ENCODE measurements around the gene ERP29.

ERP29 gene

DNA sequence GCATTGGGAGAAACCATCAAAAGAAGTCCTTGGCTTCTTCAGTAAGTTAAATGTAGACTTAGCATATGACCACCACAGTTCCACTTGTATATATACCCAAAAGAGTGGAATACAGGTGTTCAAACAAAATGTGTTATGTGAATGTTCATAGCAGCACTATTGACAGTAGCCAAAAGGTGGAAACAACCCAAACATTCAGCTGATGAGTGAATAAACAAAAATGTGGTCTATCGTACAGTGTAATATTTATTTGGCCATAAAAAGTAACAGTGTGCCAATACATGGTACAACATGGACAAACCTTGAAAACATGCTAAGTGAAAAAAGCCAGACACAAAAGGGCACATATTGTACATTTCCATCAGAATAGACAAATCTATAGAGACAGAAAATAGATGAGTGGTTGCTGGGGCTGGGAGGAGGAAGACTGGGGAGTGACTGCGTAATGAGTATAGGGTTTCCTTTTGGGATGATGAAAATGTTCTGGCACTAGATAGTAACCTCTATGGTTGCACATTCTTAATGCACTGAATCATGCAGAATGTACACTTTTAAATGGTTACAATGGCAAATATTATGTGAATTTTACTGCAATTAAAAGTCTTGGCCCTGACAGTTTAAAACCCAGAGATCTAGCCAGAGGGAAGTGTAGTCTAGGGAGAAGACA lies 5.5 kb downstream of the ERP29 start:
- Histone ChIP-seq H3K4ac (ENCODE audit: low read length) (no peak overlapping the region), H3K4me1 (ENCODE audit: control insufficient read depth in 2 of 2, insufficient read depth in 1 of 2, low read depth in 1 of 2, low read length in 2 of 2) (peaks cover 4 to 5% of the 10 kb centered on the region in 2 donors), H3K27me3 (ENCODE audit: control insufficient read depth in 3 of 3, insufficient read depth in 3 of 3, low read depth in 1 of 3, low read length in 3 of 3) (no peaks in the 10 kb centered on the region), H2AK5ac (ENCODE audit: low read depth, low read length) (no peak overlapping the region), H2BK120ac (ENCODE audit: low read depth, low read length) (no peak overlapping the region), H3K9ac (ENCODE audit: low read depth, low read length, poor library complexity) (no peak overlapping the region), H2BK15ac (ENCODE audit: low read length) (no peak overlapping the region), H3K27ac (replicated peaks; ENCODE audit: low read length) (no peak overlapping the region), H3K79me1 (ENCODE audit: low read depth, low read length) (peaks cover 5% of the 10 kb centered on the region), H4K8ac (ENCODE audit: low read depth, low read length) (no peak overlapping the region), H2AFZ (ENCODE audit: low read length) (no peak overlapping the region), H2BK5ac (ENCODE audit: low read length) (no peak overlapping the region), H3K4me3 (ENCODE audit: low read length in 2 of 2) (no peak overlapping the region), H4K91ac (ENCODE audit: low read depth, low read length, poor library complexity) (no peak overlapping the region), H3K18ac (ENCODE audit: low read length) (no peak overlapping the region), H2BK12ac (ENCODE audit: low read length) (no peak overlapping the region), H3K14ac (ENCODE audit: low read length) (no peak overlapping the region), H3K4me2 (ENCODE audit: insufficient read depth, low read length, poor library complexity, severe bottlenecking) (no peak overlapping the region), H3K36me3 (replicated peaks in 1 of 2; ENCODE audit: control insufficient read depth in 2 of 2, insufficient read depth in 2 of 2, low read length in 2 of 2) (peaks cover 16 to 86% of the 10 kb centered on the region in 2 donors), H3K23ac (ENCODE audit: low read depth, low read length, poor library complexity) (no peak overlapping the region), H3K9me3 (replicated peaks in 1 of 2; ENCODE audit: control insufficient read depth in 2 of 2, insufficient read depth in 1 of 2, low read depth in 1 of 2, low read length in 2 of 2) (peaks cover 0 to 8% of the 10 kb centered on the region in 2 donors)
- WGBS, 2 donors (ENCODE audit: extremely low coverage in 2 of 2, insufficient read length in 2 of 2, insufficient replicate concordance in 1 of 2): no CpG with 5 or more reads among the region's 2 CpGs
- no peak for DNase-seq (ENCODE audit: low spot score)

DNA sequence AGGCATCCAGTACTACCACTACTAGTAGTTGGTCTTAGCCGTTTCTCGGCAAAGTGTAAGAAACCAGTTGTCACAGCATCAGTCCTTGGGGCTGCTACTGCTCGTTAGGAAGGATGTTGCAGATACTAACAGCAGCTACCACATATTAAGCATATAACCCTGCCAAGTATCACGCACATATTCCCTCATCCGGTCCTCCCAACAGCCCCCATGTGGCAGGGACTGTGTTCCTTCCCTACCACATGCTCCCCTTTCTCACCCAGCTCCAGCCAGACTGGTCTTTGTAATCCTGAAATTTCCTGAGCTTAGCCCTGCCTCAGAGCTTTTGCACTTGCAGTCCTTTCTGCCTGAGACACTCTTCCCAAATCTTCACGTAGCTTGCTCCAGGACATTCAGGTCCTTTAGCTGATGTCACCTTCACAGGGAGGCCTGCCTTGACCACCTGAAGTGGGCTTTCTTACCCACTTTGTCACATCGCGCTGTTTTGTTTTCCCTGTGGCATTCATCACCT lies 7.8 kb downstream of the ERP29 start:
- H4K8ac ChIP-seq (ENCODE audit: low read depth, low read length): no peak overlapping the region
- H2BK15ac ChIP-seq (ENCODE audit: low read length): no peak overlapping the region
- H3K4me3 ChIP-seq (ENCODE audit: low read length in 2 of 2): no peak overlapping the region
- H3K9ac ChIP-seq (ENCODE audit: low read depth, low read length, poor library complexity): no peak overlapping the region
- H3K27ac ChIP-seq (replicated peaks; ENCODE audit: low read length): no peak overlapping the region
- no CpG with 5 or more reads among the region's 8 CpGs for WGBS, 2 donors (ENCODE audit: extremely low coverage in 2 of 2, insufficient read length in 2 of 2, insufficient replicate concordance in 1 of 2)
- no peak overlapping the region for H3K4ac ChIP-seq (ENCODE audit: low read length)
- no peak overlapping the region for H3K14ac ChIP-seq (ENCODE audit: low read length)
- H2BK12ac ChIP-seq (ENCODE audit: low read length): no peak overlapping the region
- no peak overlapping the region for H2AK5ac ChIP-seq (ENCODE audit: low read depth, low read length)
- H3K4me2 ChIP-seq (ENCODE audit: insufficient read depth, low read length, poor library complexity, severe bottlenecking): no peak overlapping the region
- DNase-seq (ENCODE audit: low spot score): no peak
- H3K79me1 ChIP-seq (ENCODE audit: low read depth, low read length): peaks cover 2% of the 10 kb centered on the region
- H4K91ac ChIP-seq (ENCODE audit: low read depth, low read length, poor library complexity): no peak overlapping the region
- H2AFZ ChIP-seq (ENCODE audit: low read length): no peak overlapping the region
- no peak overlapping the region for H2BK5ac ChIP-seq (ENCODE audit: low read length)
- H3K27me3 ChIP-seq (ENCODE audit: control insufficient read depth in 3 of 3, insufficient read depth in 3 of 3, low read depth in 1 of 3, low read length in 3 of 3): no peaks in the 10 kb centered on the region
- H2BK120ac ChIP-seq (ENCODE audit: low read depth, low read length): no peak overlapping the region
- peaks cover 0 to 3% of the 10 kb centered on the region in 2 donors for H3K9me3 ChIP-seq (replicated peaks in 1 of 2; ENCODE audit: control insufficient read depth in 2 of 2, insufficient read depth in 1 of 2, low read depth in 1 of 2, low read length in 2 of 2)
- H3K36me3 ChIP-seq (replicated peaks in 1 of 2; ENCODE audit: control insufficient read depth in 2 of 2, insufficient read depth in 2 of 2, low read length in 2 of 2): peaks cover 16 to 93% of the 10 kb centered on the region in 2 donors
- H3K23ac ChIP-seq (ENCODE audit: low read depth, low read length, poor library complexity): no peak overlapping the region
- H3K18ac ChIP-seq (ENCODE audit: low read length): no peak overlapping the region
- peaks cover 0 to 3% of the 10 kb centered on the region in 2 donors for H3K4me1 ChIP-seq (ENCODE audit: control insufficient read depth in 2 of 2, insufficient read depth in 1 of 2, low read depth in 1 of 2, low read length in 2 of 2)

DNA sequence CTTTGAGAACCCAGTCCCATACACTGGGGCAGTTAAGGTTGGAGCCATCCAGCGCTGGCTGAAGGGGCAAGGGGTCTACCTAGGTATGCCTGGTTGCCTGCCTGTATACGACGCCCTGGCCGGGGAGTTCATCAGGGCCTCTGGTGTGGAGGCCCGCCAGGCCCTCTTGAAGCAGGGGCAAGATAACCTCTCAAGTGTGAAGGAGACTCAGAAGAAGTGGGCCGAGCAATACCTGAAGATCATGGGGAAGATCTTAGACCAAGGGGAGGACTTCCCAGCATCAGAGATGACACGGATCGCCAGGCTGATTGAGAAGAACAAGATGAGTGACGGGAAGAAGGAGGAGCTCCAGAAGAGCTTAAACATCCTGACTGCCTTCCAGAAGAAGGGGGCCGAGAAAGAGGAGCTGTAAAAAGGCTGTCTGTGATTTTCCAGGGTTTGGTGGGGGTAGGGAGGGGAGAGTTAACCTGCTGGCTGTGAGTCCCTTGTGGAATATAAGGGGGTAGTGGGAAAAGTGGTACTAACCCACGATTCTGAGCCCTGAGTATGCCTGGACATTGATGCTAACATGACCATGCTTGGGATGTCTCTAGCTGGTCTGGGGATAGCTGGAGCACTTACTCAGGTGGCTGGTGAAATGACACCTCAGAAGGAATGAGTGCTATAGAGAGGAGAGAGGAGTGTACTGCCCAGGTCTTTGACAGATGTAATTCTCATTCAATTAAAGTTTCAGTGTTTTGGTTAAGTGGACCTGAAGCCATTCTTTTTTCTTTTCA lies 9.2 kb downstream of the ERP29 start:
- H3K18ac ChIP-seq (ENCODE audit: low read length): no peak overlapping the region
- no peaks in the 10 kb centered on the region for H3K27me3 ChIP-seq (ENCODE audit: control insufficient read depth in 3 of 3, insufficient read depth in 3 of 3, low read depth in 1 of 3, low read length in 3 of 3)
- no peak overlapping the region for H4K91ac ChIP-seq (ENCODE audit: low read depth, low read length, poor library complexity)
- peaks cover 0 to 6% of the 10 kb centered on the region in 2 donors for H3K4me1 ChIP-seq (ENCODE audit: control insufficient read depth in 2 of 2, insufficient read depth in 1 of 2, low read depth in 1 of 2, low read length in 2 of 2)
- no peak overlapping the region for H4K8ac ChIP-seq (ENCODE audit: low read depth, low read length)
- no peak overlapping the region for H3K4ac ChIP-seq (ENCODE audit: low read length)
- H2AK5ac ChIP-seq (ENCODE audit: low read depth, low read length): no peak overlapping the region
- no peak overlapping the region for H2BK12ac ChIP-seq (ENCODE audit: low read length)
- WGBS, 2 donors (ENCODE audit: extremely low coverage in 2 of 2, insufficient read length in 2 of 2, insufficient replicate concordance in 1 of 2): no CpG with 5 or more reads among the region's 11 CpGs
- no peak overlapping the region for H3K14ac ChIP-seq (ENCODE audit: low read length)
- DNase-seq (ENCODE audit: low spot score): no peak
- no peak overlapping the region for H2BK5ac ChIP-seq (ENCODE audit: low read length)
- H3K9ac ChIP-seq (ENCODE audit: low read depth, low read length, poor library complexity): no peak overlapping the region
- H3K36me3 ChIP-seq (replicated peaks in 1 of 2; ENCODE audit: control insufficient read depth in 2 of 2, insufficient read depth in 2 of 2, low read length in 2 of 2): peaks cover 16 to 91% of the 10 kb centered on the region in 2 donors
- H3K4me3 ChIP-seq (ENCODE audit: low read length in 2 of 2): no peak overlapping the region
- no peak overlapping the region for H2BK15ac ChIP-seq (ENCODE audit: low read length)
- H3K4me2 ChIP-seq (ENCODE audit: insufficient read depth, low read length, poor library complexity, severe bottlenecking): no peak overlapping the region
- H3K79me1 ChIP-seq (ENCODE audit: low read depth, low read length): peaks cover 2% of the 10 kb centered on the region
- no peak overlapping the region for H3K23ac ChIP-seq (ENCODE audit: low read depth, low read length, poor library complexity)
- H3K27ac ChIP-seq (replicated peaks; ENCODE audit: low read length): no peak overlapping the region
- H2AFZ ChIP-seq (ENCODE audit: low read length): no peak overlapping the region
- H2BK120ac ChIP-seq (ENCODE audit: low read depth, low read length): no peak overlapping the region
- H3K9me3 ChIP-seq (replicated peaks in 1 of 2; ENCODE audit: control insufficient read depth in 2 of 2, insufficient read depth in 1 of 2, low read depth in 1 of 2, low read length in 2 of 2): no peaks in the 10 kb centered on the region

DNA sequence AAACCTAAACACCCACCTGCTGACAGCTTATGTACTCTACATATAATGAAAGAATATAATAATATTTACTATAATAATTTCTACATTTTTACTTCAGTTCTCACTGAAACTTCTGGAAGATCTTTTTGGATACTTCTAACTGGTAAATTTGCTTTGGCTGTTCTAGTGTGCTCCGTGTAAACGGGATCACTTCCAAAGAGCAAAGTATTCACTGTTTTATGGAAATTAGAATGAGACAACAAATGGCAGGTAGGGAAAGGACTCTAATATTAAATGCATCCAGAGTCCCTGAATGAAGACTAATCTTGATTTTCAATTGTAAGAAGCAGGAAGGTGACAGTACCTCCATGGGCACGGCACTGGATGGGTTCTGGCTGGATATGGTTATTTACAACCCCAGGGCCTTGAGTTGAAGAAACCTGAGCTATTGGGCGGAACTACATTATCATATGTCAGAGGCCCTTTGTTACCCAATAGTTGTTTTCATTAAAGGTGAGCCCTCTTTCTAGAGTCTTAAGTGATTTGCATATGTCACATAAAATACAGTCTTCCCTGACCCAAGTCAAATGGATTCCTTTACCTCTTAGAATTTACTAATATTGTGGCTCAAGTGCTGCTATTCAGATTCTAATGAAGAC lies 10.7 kb downstream of the ERP29 start:
- H3K79me1 ChIP-seq (ENCODE audit: low read depth, low read length): peaks cover 2% of the 10 kb centered on the region
- no peak overlapping the region for H2BK12ac ChIP-seq (ENCODE audit: low read length)
- H3K36me3 ChIP-seq (replicated peaks in 1 of 2; ENCODE audit: control insufficient read depth in 2 of 2, insufficient read depth in 2 of 2, low read length in 2 of 2): peaks cover 19 to 92% of the 10 kb centered on the region in 2 donors
- H3K23ac ChIP-seq (ENCODE audit: low read depth, low read length, poor library complexity): no peak overlapping the region
- H3K14ac ChIP-seq (ENCODE audit: low read length): no peak overlapping the region
- H3K18ac ChIP-seq (ENCODE audit: low read length): no peak overlapping the region
- H2AFZ ChIP-seq (ENCODE audit: low read length): no peak overlapping the region
- H4K91ac ChIP-seq (ENCODE audit: low read depth, low read length, poor library complexity): no peak overlapping the region
- no peak overlapping the region for H2BK5ac ChIP-seq (ENCODE audit: low read length)
- H4K8ac ChIP-seq (ENCODE audit: low read depth, low read length): no peak overlapping the region
- no peaks in the 10 kb centered on the region for H3K27me3 ChIP-seq (ENCODE audit: control insufficient read depth in 3 of 3, insufficient read depth in 3 of 3, low read depth in 1 of 3, low read length in 3 of 3)
- WGBS, 2 donors (ENCODE audit: extremely low coverage in 2 of 2, insufficient read length in 2 of 2, insufficient replicate concordance in 1 of 2): no CpG with 5 or more reads among the region's 4 CpGs
- no peak overlapping the region for H2AK5ac ChIP-seq (ENCODE audit: low read depth, low read length)
- no peak overlapping the region for H3K4me3 ChIP-seq (ENCODE audit: low read length in 2 of 2)
- H3K4me2 ChIP-seq (ENCODE audit: insufficient read depth, low read length, poor library complexity, severe bottlenecking): no peak overlapping the region
- no peaks in the 10 kb centered on the region for H3K9me3 ChIP-seq (replicated peaks in 1 of 2; ENCODE audit: control insufficient read depth in 2 of 2, insufficient read depth in 1 of 2, low read depth in 1 of 2, low read length in 2 of 2)
- H2BK120ac ChIP-seq (ENCODE audit: low read depth, low read length): no peak overlapping the region
- no peak overlapping the region for H3K27ac ChIP-seq (replicated peaks; ENCODE audit: low read length)
- peaks cover 0 to 6% of the 10 kb centered on the region in 2 donors for H3K4me1 ChIP-seq (ENCODE audit: control insufficient read depth in 2 of 2, insufficient read depth in 1 of 2, low read depth in 1 of 2, low read length in 2 of 2)
- no peak for DNase-seq (ENCODE audit: low spot score)
- H2BK15ac ChIP-seq (ENCODE audit: low read length): no peak overlapping the region
- no peak overlapping the region for H3K4ac ChIP-seq (ENCODE audit: low read length)
- no peak overlapping the region for H3K9ac ChIP-seq (ENCODE audit: low read depth, low read length, poor library complexity)
